HG03045 (cell line): ENCODE results near the gene COL26A1.
"Not testable (repeated sequence)": the region's sequence is repeated elsewhere in the genome, so short reads cannot be mapped to it uniquely, and the experiment has no call there.

ENCODE experiments used
- ATAC-seq: cut with Tn5 transposase; IDR thresholded peaks from one replicate; pipeline ENCODE4 v1.9.1; 2021; ENCODE audit warnings: mild to moderate bottlenecking, moderate library complexity; ENCODE audit not compliant: unreplicated experiment

The COL26A1 gene

GRCh38 chr7:101547022-101547915 is 184.6 kb downstream of the COL26A1 start:
- ATAC-seq = no peak

- no peak for ATAC-seq
These were observed 185.4 kb downstream of the COL26A1 start for GRCh38 chr7:101547916-101548661.

- no peak for ATAC-seq
These were observed 187.1 kb downstream of the COL26A1 start for GRCh38 chr7:101549734-101550133.

GRCh38 chr7:101550641-101551541 is 188.2 kb downstream of the COL26A1 start:
- ATAC-seq = no peak

GRCh38 chr7:101553018-101553770 is 190.5 kb downstream of the COL26A1 start:
- no peak for ATAC-seq

- ATAC-seq = no peak
These were observed 191.2 kb downstream of the COL26A1 start for GRCh38 chr7:101553771-101554445.

- no peak for ATAC-seq
These were observed 192.1 kb downstream of the COL26A1 start for GRCh38 chr7:101554584-101555268.

GRCh38 chr7:101555269-101555920 is 192.7 kb downstream of the COL26A1 start:
- no peak for ATAC-seq

GRCh38 chr7:101555921-101556275 is 193.2 kb downstream of the COL26A1 start:
- ATAC-seq = no peak

GRCh38 chr7:101556453-101556968 is 193.8 kb downstream of the COL26A1 start:
- ATAC-seq = no peak

- ATAC-seq = no peak
These were observed 194.7 kb downstream of the COL26A1 start for GRCh38 chr7:101557421-101557820.

GRCh38 chr7:101557978-101558741 is 195.5 kb downstream of the COL26A1 start:
- no peak for ATAC-seq

GRCh38 chr7:101558742-101559325 is 196.2 kb downstream of the COL26A1 start:
- ATAC-seq = no peak

GRCh38 chr7:101559586-101559985 is 196.9 kb downstream of the COL26A1 start:
- ATAC-seq = no peak

- not testable (repeated sequence) for ATAC-seq
These were observed 197.3 kb downstream of the COL26A1 start for GRCh38 chr7:101560021-101560420.

GRCh38 chr7:101560856-101561255 is 198.2 kb downstream of the COL26A1 start:
- no peak for ATAC-seq

GRCh38 chr7:101561293-101561692 is 198.6 kb downstream of the COL26A1 start:
- not testable (repeated sequence) for ATAC-seq
